GM18508 (cell line): ENCODE results near the gene HMOX2.

Experiments
- ATAC-seq: cut with Tn5 transposase; IDR thresholded peaks from one replicate; pipeline ENCODE4 v1.9.1; 2021; ENCODE audit warnings: moderate number of reproducible peaks; ENCODE audit not compliant: insufficient read depth, unreplicated experiment

Gene HMOX2

GRCh38 chr16:4550591-4550990 lies 74.4 kb downstream of the HMOX2 start:
- ATAC-seq: no peak

DNA sequence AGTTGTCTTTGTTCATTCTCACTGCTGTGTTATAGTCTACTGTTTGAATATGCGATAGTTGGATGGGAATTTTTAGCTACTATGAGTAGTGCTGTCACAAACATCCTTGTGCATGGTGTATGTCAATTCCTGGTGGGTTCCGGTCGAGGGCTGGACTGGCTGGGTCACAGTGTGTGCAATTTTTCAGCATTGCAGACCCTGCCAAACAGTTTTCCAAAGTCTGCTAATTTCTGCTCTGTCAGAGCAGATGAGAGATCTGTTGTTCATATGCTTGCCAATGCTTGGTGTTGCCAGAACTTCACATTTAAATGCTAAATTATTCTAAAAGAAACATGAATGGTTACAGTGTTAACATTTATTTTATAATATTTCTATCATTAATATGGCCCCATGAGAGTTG lies 76.3 kb downstream of the HMOX2 start:
- ATAC-seq: no peak

GRCh38 chr16:4556112-4556511 lies 79.9 kb downstream of the HMOX2 start, which contains the start of gene C16orf96:
Gene C16orf96, plus strand, starts transcription at chr16:4556340. Its CDS starts 150 bp downstream, at chr16:4556490.
- no peak for ATAC-seq

DNA sequence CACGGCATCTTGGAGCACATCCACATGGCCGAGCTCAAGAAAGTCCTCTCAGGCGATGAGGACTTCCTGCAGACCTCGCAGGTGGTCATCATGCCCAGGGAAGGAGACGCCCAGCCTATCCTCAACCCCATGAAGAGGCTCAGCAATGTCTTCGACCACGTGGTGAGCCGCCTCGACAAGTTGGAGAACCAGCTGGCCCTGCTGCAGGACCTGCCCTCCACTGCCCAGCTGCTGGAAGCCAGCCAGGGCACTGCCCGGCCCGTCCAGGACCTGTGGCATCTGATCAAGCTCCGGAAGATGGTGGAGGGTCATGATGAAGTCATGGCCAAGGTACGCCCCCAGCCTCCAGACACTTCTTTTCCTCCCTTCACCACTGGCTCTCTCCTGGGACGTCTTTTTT lies 80.4 kb downstream of the HMOX2 start:
- no peak for ATAC-seq

GRCh38 chr16:4557973-4558372 lies 81.8 kb downstream of the HMOX2 start:
- ATAC-seq: no peak
